ENCODE results near the gene IER3IP1.

DNA sequence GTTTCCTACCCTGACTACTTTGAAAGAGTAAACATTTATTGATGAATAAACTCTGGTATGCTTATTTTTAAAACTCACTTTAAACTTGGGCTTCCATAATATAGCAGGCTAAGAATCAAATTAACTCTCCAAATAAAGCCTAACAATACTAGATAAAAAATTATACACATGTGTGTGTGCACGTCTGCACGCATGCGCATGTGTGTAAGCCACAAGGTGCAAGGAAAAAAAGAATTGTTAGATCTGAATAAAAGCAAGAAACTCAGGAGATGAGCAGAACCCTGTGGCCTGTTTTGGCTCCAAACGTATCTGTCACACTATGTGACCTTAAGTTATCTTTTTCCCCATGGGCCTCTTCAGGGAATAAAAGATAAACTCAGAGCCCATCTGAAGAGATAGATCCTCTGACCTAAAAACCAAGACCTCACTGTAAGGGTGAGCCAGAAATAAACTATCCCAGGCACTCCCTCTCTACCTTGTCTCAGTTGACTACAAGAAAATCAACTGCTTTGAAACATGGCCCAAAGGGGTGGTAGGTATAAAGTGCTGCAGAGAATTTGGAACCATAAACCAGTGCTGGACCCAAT, 32.2 kb downstream of the IER3IP1 start:
- no peak for TF ChIP-seq POLR2AphosphoS5 (IDR thresholded peaks at IDR 0.05)
- TF ChIP-seq, protein P1, sequence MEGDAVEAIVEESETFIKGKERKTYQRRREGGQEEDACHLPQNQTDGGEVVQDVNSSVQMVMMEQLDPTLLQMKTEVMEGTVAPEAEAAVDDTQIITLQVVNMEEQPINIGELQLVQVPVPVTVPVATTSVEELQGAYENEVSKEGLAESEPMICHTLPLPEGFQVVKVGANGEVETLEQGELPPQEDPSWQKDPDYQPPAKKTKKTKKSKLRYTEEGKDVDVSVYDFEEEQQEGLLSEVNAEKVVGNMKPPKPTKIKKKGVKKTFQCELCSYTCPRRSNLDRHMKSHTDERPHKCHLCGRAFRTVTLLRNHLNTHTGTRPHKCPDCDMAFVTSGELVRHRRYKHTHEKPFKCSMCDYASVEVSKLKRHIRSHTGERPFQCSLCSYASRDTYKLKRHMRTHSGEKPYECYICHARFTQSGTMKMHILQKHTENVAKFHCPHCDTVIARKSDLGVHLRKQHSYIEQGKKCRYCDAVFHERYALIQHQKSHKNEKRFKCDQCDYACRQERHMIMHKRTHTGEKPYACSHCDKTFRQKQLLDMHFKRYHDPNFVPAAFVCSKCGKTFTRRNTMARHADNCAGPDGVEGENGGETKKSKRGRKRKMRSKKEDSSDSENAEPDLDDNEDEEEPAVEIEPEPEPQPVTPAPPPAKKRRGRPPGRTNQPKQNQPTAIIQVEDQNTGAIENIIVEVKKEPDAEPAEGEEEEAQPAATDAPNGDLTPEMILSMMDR (IDR thresholded peaks at IDR 0.05) = no peak
